ENCODE results near the gene CECR2. TPM values are rescaled to one million over a fixed set of nuclear protein-coding genes. Genes with fewer than 3 reads are reported as not detected.

The CECR2 gene
- total and polyA plus RNA-seq, 2 experiments from 2014 or later: 0.10 TPM; not detected in 1

- no peaks in the 10 kb centered on the region for H3K9me3 ChIP-seq (ENCODE audit: low read depth)
- no peaks in the 10 kb centered on the region for H3F3A ChIP-seq (ENCODE audit: insufficient read depth)
- no peaks in the 10 kb centered on the region for H3K9me2 ChIP-seq (ENCODE audit: insufficient read depth)
- no peak overlapping the region for H2AFZ ChIP-seq
- peaks cover 26% of the 10 kb centered on the region for H3K27me3 ChIP-seq (replicated peaks; ENCODE audit: insufficient read depth)
- no peaks in the 10 kb centered on the region for H3K36me3 ChIP-seq (ENCODE audit: low read depth)
- H3K4me2 ChIP-seq (ENCODE audit: unreplicated experiment): no peak overlapping the region
- no peak overlapping the region for H3K4me3 ChIP-seq
- no peak for TF ChIP-seq EZH2 (IDR thresholded peaks at IDR 0.05; ENCODE audit: insufficient read depth, poor library complexity, severe bottlenecking)
- TF ChIP-seq EZH2phosphoT487 (IDR thresholded peaks at IDR 0.05; ENCODE audit: insufficient read depth, low read depth): no peak
- WGBS, 2 experiments (ENCODE audit: low coverage in 1 of 2, low lambda C conversion rate in 2 of 2, missing lambda C conversion rate in 2 of 2): 45 to 46% methylated on average over 14 of the region's 14 CpGs
- DNase-seq: no peak
- in situ Hi-C loops (cut with MboI): no loop called here
- no peaks in the 10 kb centered on the region for H3K4me1 ChIP-seq (ENCODE audit: insufficient read depth)
- no peaks in the 10 kb centered on the region for H4K20me1 ChIP-seq (ENCODE audit: insufficient read depth)
- H3K79me2 ChIP-seq (ENCODE audit: insufficient read depth): no peaks in the 10 kb centered on the region
- H3K27ac ChIP-seq: no peak overlapping the region
- no peak overlapping the region for H3K9ac ChIP-seq
Measured at GRCh38 chr22:17477391-17477833, 108.2 kb downstream of the CECR2 start.

GRCh38 chr22:17479135-17479534 is 109.9 kb downstream of the CECR2 start:
- H3K4me1 ChIP-seq (ENCODE audit: insufficient read depth): no peaks in the 10 kb centered on the region
- H3K36me3 ChIP-seq (ENCODE audit: low read depth): no peaks in the 10 kb centered on the region
- no peak overlapping the region for H3K4me3 ChIP-seq
- H3K4me2 ChIP-seq (ENCODE audit: unreplicated experiment): no peak overlapping the region
- H3K79me2 ChIP-seq (ENCODE audit: insufficient read depth): no peaks in the 10 kb centered on the region
- in situ Hi-C loops (cut with MboI): no loop called here
- H3K27me3 ChIP-seq (replicated peaks; ENCODE audit: insufficient read depth): peaks cover 16% of the 10 kb centered on the region
- no peaks in the 10 kb centered on the region for H3K9me3 ChIP-seq (ENCODE audit: low read depth)
- no peak for TF ChIP-seq EZH2 (IDR thresholded peaks at IDR 0.05; ENCODE audit: insufficient read depth, poor library complexity, severe bottlenecking)
- TF ChIP-seq EZH2phosphoT487 (IDR thresholded peaks at IDR 0.05; ENCODE audit: insufficient read depth, low read depth): no peak
- no peaks in the 10 kb centered on the region for H3F3A ChIP-seq (ENCODE audit: insufficient read depth)
- H3K9me2 ChIP-seq (ENCODE audit: insufficient read depth): no peaks in the 10 kb centered on the region
- no peak for DNase-seq
- no peak overlapping the region for H3K27ac ChIP-seq
- WGBS, 2 experiments (ENCODE audit: low coverage in 1 of 2, low lambda C conversion rate in 2 of 2, missing lambda C conversion rate in 2 of 2): 14 to 16% methylated on average over 2 of the region's 2 CpGs
- H3K9ac ChIP-seq: no peak overlapping the region
- H4K20me1 ChIP-seq (ENCODE audit: insufficient read depth): no peaks in the 10 kb centered on the region
- H2AFZ ChIP-seq: no peak overlapping the region

GRCh38 chr22:17481424-17481823 is 112.2 kb downstream of the CECR2 start:
- H2AFZ ChIP-seq: no peak overlapping the region
- peaks cover 15% of the 10 kb centered on the region for H3K27me3 ChIP-seq (replicated peaks; ENCODE audit: insufficient read depth)
- H3K36me3 ChIP-seq (ENCODE audit: low read depth): no peaks in the 10 kb centered on the region
- H3K4me3 ChIP-seq: no peak overlapping the region
- no peak overlapping the region for H3K27ac ChIP-seq
- H3K4me2 ChIP-seq (ENCODE audit: unreplicated experiment): no peak overlapping the region
- in situ Hi-C loops (cut with MboI): no loop called here
- TF ChIP-seq EZH2phosphoT487 (IDR thresholded peaks at IDR 0.05; ENCODE audit: insufficient read depth, low read depth) (no peak), EZH2 (IDR thresholded peaks at IDR 0.05; ENCODE audit: insufficient read depth, poor library complexity, severe bottlenecking) (no peak)
- DNase-seq: no peak
- H3K9me3 ChIP-seq (ENCODE audit: low read depth): no peaks in the 10 kb centered on the region
- H3K9me2 ChIP-seq (ENCODE audit: insufficient read depth): no peaks in the 10 kb centered on the region
- H3K79me2 ChIP-seq (ENCODE audit: insufficient read depth): no peaks in the 10 kb centered on the region
- H3F3A ChIP-seq (ENCODE audit: insufficient read depth): no peaks in the 10 kb centered on the region
- H3K9ac ChIP-seq: no peak overlapping the region
- H4K20me1 ChIP-seq (ENCODE audit: insufficient read depth): no peaks in the 10 kb centered on the region
- H3K4me1 ChIP-seq (ENCODE audit: insufficient read depth): no peaks in the 10 kb centered on the region
- 35 to 36% methylated on average over 5 of the region's 5 CpGs for WGBS, 2 experiments (ENCODE audit: low coverage in 1 of 2, low lambda C conversion rate in 2 of 2, missing lambda C conversion rate in 2 of 2)

- Histone ChIP-seq H3K9ac (no peak overlapping the region), H3K36me3 (ENCODE audit: low read depth) (no peaks in the 10 kb centered on the region), H3K27me3 (replicated peaks; ENCODE audit: insufficient read depth) (peaks cover 11% of the 10 kb centered on the region), H3F3A (ENCODE audit: insufficient read depth) (no peaks in the 10 kb centered on the region), H3K4me1 (ENCODE audit: insufficient read depth) (no peaks in the 10 kb centered on the region), H3K4me3 (no peak overlapping the region), H3K9me3 (ENCODE audit: low read depth) (no peaks in the 10 kb centered on the region), H2AFZ (no peak overlapping the region), H4K20me1 (ENCODE audit: insufficient read depth) (no peaks in the 10 kb centered on the region), H3K9me2 (ENCODE audit: insufficient read depth) (no peaks in the 10 kb centered on the region), H3K4me2 (ENCODE audit: unreplicated experiment) (no peak overlapping the region), H3K79me2 (ENCODE audit: insufficient read depth) (no peaks in the 10 kb centered on the region), H3K27ac (no peak overlapping the region)
- TF ChIP-seq EZH2 (IDR thresholded peaks at IDR 0.05; ENCODE audit: insufficient read depth, poor library complexity, severe bottlenecking) (no peak), EZH2phosphoT487 (IDR thresholded peaks at IDR 0.05; ENCODE audit: insufficient read depth, low read depth) (no peak)
- DNase-seq: no peak
- 33 to 47% methylated on average over 2 of the region's 2 CpGs for WGBS, 2 experiments (ENCODE audit: low coverage in 1 of 2, low lambda C conversion rate in 2 of 2, missing lambda C conversion rate in 2 of 2)
- in situ Hi-C loops (cut with MboI): no loop called here
Measured at GRCh38 chr22:17483688-17484372, 114.6 kb downstream of the CECR2 start.

Measured in GM23248 (cell line).